Left forelimb (tissue), 1 donor: ENCODE data around the gene SMAD1.

Experiments
- DNase-seq: peaks from one replicate; pipeline ENCODE4 v3.0.0-alpha.2; 2018; ENCODE audit warnings: low spot score

SMAD1 gene

DNA sequence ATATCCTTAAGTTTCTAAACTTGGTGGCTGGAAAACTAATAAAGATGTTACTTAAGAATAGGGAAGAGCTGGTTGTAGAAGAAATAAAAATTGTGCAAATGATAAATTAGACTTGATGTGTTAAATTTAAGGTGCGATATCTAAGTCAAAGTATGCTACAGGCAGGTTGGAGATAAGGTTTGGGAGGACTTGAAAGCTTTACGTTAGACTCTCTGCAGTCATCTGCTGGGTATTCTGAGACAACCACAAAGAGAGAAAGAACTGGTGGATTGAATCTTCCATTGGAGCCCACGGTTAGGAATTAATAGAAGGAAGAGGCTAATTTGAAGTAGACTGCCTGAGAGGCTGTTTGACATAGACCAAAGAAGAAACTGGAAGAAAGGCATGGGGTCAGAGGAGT is 7.9 kb downstream of the SMAD1 start:
- no peak for DNase-seq

GRCh38 chr4:145490361-145490760 is 8.7 kb downstream of the SMAD1 start:
- DNase-seq, result no peak

DNA sequence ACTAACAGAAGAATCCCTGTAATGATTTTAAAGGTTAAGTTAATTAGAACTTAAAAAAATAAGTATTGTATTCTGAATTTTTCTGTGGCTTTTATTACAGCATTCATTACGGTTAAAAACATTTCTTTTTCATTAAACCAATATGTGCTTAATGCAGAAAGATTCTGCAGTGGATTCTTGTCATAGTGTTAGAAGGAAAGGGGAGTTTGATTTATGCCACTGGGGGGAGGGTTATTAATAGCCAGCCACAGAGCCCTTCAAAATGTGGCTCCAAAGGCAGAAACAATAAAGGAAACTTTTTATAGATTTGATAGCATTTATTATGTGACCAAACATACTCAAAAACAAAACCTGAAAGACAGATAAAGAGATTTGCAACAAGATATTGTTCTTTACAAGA is 9.1 kb downstream of the SMAD1 start:
- DNase-seq, result no peak

- no peak for DNase-seq
These were observed 10.7 kb downstream of the SMAD1 start for GRCh38 chr4:145492376-145492775.

DNA sequence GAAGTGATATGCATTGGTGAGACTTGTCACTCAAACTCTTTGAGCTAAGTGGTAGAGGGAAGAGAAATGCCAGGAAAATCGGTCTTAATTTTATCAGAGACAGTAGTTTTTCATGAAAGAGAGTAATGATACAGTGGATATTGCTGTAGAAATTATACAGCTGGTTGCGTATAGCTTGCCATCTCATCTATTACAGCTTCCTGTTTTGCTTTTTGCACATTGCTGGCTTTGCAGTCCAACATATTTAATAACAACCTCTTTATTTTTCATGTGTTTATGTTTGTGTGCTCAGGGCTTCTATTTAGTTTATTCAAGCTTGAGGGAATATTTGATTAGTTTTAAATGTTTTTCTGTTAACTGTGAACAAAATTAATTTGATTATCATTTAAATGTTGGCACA is 11.5 kb downstream of the SMAD1 start:
- DNase-seq, result no peak

GRCh38 chr4:145494666-145495270 is 13.1 kb downstream of the SMAD1 start:
- no peak for DNase-seq

DNA sequence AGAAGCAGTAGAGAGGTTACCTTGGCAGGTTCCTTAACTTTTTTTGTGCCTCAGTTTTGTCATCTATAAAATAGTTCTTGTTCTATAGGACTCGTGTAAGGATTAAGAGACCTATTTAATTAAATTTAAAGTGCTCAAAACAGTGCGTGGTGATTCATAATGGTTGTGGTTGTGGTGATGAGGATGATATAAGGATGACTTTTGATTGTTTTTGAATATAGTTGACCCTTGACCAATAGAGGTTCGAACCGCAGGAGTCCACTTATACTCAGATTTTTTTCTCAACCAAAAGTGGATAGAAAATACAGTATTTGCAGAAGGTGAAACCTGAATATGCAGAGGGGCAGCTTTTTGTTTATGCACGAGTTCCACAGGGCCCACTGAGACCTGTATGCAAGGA is 14.6 kb downstream of the SMAD1 start:
- no peak for DNase-seq

DNA sequence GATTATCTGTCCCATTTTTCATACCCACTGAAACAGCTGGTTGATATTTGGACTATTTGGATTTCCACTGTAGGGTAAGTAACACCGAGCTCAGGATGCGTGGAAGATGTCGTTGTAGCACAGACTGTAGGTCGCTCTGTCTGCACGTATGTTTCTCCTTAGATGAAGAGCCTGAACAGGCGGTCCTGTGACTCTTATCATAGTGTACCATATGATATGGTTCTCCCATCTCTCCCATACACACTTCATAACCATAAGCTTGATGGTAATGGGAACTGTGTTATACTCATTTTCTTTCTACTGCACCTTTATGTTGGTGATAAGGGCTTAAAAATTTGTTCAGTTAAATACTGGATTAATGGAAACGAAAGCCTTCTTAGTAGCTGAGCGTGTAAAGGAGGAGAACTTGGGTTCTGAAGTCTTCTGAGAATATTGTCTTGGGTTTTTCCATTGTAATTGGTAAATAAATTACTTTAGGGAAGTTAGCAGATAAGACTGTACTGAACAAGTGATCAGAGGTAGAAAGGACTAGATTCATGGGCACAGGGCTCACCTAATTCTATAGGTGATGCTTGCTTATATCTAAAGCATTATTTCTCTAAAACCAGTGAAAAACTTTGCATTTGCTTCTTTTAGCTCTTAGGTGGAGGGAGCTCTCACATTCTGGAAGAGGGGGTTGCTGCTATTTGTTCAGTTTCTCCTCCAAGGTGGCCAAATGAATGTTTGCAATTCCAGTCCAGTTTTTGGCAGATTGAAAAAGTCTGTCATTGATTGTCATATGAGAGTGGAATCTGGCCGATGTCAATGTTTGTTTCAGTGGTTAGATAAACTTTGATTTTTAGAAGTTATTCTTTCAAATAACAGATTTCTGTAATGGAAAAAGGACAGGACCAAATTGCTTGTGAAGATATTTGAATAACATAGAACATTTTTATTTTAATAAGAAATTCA is 15.8 kb downstream of the SMAD1 start:
- DNase-seq, result no peak

- no peak for DNase-seq
These were observed 16.8 kb downstream of the SMAD1 start for GRCh38 chr4:145498430-145498829.

GRCh38 chr4:145501051-145501660 is 19.5 kb downstream of the SMAD1 start:
- DNase-seq, result no peak

GRCh38 chr4:145502809-145503208 is 21.2 kb downstream of the SMAD1 start:
- DNase-seq, result no peak

DNA sequence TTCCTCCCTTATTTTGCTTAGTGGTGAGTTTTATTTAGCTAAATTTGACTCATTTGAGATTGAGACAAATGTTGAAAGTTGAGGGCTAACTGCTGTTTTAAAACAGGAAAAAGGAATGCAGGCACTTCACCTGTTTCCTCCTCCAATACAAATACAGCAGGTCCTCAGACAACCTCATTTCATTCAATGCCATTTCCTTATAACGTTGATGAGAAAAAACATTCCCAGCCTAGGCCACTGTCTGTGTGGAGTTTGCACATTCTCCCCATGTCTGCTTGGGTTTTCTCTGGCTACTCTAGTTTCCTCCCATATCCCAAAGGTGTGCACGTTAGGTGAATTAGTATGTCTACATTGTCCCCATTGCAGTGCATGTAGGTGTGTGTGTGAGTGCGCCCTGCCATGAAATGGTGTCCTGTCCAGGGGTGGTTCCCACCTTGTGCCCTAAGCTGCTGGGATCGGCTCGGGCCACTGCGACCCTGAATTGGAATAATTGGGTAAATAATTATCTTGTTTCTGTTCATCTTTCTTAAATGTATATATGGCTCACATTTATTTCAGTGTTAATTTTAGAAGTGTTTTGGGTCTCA is 21.9 kb downstream of the SMAD1 start:
- no peak for DNase-seq

GRCh38 chr4:145505995-145506394 is 24.3 kb downstream of the SMAD1 start:
- DNase-seq, result no peak

DNA sequence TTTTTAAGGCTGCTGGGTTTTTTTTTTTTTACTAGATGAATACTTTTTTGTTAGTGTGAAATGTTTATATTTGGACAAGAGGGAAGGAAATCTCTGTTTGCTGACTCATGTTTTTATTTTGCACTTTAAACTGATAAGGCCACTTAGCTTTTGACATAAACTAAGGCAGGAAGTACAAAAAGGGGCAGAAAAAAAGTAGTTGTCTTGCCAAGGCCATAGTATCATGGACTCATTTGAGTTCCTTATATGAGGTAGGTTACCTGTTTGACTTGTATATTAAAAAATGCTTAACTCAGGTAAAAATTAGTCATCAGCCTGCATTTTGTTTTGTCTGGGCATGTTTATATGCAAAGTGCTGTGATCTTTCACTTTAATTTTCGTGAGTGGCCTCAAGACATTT is 26.0 kb downstream of the SMAD1 start:
- no peak for DNase-seq

GRCh38 chr4:145511913-145512522 is 30.4 kb downstream of the SMAD1 start:
- no peak for DNase-seq

GRCh38 chr4:145513020-145513621 is 31.5 kb downstream of the SMAD1 start:
- DNase-seq, result no peak

DNA sequence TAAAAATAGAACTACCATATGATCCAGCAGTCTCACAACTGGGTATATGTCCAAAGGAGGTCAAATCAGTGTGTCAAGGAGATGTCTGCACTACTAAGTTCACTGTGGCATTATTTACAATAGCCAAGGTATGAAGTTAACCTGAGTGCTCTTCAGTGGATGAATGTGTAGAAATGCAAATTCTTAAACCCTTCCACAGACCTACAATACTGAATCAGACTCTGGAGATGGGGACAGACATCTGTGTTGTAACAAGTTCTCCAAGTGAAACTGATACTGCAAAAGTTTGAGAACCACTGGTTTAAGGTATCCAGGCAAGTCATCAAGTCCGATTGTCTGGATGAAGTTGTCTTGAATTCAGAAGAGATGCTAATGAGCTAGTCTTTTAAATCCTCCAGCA is 38.5 kb downstream of the SMAD1 start:
- no peak for DNase-seq

- no peak for DNase-seq
These were observed 39.6 kb downstream of the SMAD1 start for GRCh38 chr4:145521282-145521681.

DNA sequence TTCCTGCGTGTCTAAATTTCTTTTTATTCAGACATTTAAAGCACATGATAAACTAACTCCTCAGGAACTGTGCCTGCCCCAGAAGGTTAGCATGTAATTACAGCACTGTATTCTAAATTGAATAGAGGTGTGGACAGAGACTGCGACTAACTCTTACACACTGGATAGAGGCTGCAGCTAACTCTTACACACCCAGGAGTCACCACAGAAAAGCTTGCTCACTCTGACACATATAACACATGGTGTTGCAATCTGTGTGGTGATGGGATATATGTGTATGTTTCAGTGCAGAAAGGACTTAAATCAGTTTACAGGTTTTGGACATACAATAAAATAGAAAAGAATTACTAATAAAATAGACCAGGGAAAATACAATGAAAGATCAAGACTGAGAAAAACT is 41.5 kb downstream of the SMAD1 start:
- no peak for DNase-seq

- no peak for DNase-seq
These were observed 42.9 kb downstream of the SMAD1 start for GRCh38 chr4:145524552-145524951.

GRCh38 chr4:145525291-145525740 is 43.7 kb downstream of the SMAD1 start:
- no peak for DNase-seq

DNA sequence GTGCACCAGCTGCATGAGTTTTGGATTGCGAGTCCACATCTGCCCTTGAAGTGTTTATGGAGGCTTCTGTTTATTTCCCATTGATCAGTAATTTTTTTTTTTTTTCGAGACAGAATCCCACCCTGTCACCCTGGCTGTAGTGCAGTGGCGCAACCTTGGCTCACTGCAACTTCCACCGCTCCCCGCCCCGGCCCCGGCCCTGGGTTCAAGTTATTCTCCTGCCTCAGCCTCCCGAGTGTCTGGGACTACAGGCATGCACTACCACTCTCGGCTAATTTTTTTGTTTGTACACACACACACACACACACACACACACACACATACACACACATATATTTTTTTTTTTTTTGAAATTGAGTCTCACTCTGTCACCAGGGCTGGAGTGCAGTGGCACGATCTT is 46.1 kb downstream of the SMAD1 start:
- no peak for DNase-seq
